GM03348 (cell line): ENCODE data around the gene CSMD2.

Experiments
- DNase-seq: peaks from one replicate; pipeline ENCODE4 v3.0.0; 2012; ENCODE audit warnings: low spot score

CSMD2 gene

DNA sequence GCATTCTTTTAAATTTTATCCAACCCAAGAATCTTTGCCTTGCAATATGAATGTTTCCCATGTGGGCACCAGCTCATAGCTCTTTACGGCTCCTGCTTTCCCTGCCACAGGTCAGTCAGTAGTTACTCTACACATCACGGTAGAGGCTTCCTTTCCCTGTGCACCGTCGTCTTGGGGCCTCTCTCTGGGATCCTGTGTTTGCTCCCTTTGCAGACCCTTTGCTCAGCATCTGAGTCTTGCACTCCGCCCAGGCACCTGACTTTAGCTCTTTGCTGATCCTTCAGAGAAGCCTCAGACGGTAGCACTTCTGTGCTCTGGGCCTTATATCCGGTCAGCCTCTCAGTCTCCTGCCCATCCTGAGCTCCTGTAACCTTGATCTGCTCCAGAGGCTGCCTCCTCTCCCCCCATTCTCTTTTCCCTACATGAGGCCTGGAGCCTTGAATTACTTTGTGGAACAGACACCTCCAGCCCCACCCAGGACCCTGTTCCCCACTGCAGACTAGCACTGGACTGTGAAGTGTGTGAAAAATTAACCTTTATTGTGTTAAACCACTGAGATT is 484.7 kb downstream of the CSMD2 start:
- no peak for DNase-seq

DNA sequence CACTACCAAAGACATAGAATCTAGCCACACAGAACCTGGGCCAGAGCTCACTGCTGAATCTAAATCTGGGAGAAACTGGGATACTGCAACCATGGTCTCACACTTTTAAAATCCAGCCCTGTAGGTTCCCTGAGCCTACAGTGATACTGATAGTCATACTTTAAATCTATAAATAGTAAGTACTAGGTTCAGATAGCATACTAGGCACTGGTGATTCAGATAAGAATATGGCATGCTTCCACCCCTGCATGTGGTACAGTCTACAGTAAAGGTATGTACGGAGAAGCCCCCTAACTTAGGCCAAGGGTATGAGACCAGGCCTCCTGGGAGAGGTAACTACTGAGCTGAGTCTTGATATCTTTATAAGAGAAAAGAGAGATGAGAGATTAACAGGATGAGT is 494.5 kb downstream of the CSMD2 start:
- no peak for DNase-seq

DNA sequence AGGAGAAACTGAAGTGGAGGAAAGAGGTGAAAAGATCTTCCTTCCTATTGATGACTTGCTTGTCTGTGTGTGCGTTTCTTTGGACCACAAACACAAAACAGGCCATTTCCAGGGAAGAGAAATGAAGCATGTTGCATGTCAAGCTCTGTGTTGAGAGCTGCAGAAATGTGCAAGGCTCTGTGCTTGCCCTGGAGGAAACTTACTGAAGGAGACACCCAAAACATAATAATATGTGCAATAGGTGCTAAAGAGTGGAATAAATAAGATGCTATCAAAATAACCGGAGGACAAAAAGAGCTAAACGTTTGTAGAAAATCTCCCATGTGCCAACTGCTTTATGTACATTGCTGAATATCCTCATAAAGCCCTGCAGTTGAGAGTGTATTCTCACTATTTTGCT is 496.3 kb downstream of the CSMD2 start:
- DNase-seq: no peak

DNA sequence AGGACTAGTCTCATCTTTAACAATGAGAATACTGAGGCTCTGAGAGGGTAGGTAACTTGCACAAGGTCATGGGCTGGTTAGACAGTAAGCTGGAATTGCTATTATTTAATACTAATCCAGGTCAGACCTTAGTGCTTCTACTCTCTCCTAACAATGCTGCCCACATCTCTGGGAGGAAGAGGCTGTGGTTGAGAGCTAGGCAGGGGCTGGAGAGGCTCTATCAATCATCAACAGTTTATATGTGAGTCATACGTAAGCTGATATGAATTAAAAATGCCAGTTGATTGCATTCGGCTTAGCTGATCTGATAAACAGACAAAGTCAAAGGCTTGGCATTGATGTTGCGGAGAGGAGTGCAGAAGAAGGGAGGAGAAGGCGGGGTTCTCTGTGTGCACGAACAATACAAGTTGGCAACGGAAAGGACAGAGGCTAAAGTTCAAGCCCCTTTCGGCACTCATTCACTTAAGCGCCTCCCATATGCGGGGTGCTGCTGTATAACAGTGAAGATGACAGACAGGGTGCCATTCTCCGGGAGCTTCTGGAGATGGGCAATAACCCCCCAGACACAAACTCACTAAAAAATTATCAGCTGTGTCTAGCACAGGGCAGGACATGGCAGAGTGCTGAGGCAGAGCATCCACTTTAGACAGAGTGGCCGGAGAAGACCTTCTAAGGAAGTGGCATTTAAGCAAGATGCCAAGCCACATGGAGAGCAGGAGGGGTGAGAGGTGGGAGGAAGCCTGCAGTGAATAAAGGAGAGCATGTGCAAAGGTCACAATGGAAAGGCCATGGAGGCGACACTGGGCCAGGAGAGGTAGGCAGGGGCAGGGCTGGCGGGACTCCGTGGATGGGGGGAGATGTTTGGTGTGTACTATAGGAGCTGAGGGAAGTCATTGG is 497.4 kb downstream of the CSMD2 start:
- no peak for DNase-seq

DNA sequence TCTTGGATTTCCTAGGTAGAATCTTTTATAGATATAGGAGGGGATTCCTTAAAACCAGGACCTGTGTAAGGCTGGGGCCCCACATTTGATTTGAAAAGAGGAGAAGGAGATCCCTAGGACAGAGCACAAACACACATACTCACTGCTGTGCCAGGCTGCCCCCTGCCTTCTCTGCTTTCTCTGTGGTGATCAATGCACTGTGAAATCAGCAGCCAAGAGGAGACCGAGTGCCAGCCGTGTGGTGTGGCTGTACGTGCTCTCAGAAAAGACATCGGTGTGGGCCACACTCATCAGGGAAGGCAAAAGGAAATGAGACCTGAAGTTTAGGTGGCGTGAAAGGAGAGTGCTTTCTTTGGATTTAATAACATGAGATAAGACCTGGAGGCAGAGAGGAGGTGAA is 498.4 kb downstream of the CSMD2 start:
- DNase-seq: no peak

DNA sequence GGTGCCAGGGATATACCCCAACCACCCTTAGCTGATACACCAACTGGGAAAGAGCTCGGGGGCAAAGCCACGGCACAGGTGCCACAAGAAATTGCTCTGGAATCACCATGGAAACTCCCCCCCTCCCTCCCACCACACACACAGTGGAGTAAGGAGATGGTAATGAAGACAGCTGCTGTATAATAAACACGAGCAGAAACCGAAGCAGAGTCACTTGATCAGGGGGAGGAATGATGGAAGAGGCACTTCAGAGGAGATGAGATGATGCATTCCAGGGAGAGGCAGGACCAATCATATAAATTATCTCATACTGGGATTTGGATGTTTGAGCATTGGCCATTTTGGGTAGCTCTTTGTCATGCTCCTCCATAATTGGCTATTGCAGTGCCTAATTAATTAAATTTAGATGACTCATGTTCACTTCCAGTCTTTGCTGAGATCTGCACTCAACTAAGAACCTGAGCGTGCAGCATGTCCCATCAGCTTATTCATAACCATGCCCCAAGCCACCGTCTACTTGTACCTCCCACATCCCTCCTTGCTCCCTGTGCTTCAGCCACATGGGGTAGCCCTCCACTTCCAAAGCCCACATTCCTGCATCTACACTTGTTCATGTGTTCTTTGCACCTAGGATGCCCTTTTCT is 503.1 kb downstream of the CSMD2 start:
- no peak for DNase-seq

DNA sequence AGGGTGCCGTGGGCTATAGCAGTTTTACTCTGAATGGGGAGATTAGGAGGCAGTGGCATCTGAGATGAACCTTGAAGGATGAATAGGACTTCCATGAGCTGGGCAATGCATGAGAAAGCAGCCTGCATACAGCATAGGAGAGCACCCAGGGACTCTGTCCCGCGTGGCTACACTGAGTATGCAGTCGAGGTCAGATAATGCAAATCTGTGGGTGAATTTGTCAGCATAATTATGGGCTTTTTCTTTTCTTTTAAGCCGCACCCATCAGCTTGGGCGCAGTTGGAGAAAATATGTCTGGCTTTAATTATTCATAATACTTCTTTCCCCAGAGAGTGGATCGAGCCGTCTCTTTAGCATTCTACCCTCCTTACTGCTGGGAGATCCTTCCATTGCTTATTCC is 504.1 kb downstream of the CSMD2 start:
- DNase-seq: no peak

DNA sequence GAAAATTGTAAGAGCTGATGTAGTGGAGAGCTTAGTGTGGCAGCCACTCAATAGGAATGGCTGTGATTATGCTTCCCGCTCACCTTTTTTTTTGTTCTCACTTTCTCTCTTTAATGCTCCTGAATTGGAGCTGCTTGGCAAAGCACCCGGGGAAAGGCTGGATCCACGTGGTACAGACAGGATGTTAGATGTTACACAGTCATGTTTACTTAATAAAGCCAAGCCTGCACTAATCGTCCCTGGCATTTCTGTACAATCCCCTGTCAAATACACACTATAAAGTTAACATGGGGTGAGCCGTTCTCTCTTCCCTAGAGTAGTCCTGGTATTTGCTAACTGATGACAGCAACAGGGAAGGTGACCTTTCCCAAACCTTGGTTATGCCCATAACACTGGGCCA is 504.8 kb downstream of the CSMD2 start:
- DNase-seq: no peak

DNA sequence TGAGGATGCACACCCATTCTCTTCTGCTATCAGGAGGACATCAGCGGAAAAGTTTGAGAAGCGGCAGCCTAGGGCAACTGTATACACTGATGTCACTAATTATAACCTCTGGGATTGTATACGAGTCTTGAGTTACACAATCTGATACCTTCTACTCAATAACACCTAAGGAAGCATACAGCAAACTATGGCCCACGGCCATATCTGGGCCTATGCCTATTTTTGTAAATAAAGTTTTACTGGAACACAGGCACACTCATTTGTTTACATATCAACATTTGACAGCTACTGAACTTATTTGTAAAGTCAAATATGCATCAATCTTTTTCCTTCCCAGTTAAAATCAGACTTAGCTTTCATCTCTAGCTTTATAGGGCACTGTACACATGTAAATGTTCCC is 505.4 kb downstream of the CSMD2 start:
- no peak for DNase-seq

DNA sequence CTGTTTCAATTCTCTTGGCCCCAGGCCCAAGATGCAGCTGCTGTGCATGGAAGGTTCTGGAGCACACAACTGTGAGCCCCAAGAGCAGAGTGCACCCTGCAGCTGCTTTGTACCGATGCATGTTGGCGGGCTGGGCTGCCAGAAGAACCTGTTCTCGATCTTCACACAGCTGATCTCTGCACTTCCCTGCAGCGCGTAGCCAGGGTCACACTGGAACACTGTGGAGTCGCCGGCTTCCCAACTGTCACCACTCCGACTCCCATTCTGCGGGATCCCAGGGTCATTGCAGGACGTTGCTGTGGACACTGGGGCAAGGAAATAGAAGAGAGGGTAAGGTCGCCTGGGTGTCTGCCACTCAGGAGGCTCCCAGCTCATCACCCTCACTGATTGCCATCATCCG is 507.2 kb downstream of the CSMD2 start:
- no peak for DNase-seq

DNA sequence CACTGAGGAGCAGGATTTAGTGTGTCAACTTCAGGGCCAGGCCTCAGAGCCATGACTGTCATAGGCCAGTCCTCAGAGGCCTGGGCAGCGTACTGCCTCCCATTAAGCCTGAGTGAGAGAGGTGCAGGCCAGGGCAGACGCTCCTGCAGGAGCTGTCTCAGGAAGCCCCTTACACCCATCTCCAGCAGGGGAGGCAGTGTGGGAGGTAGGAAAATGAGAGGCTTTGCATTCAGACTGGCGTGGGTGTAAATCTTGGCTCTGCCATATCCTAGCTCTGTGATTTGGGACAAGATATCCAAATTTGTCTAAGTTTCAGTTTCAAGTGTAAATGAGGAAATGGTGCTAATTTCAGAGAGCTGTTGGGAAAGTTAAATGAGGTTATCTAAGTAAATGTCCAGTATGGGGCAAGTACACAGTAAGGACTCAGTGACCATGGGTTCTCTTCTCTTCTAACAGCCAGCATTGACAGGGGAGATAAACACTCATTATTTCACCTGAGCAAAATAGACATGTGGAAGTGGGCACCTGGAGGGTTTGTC is 508.5 kb downstream of the CSMD2 start:
- DNase-seq: no peak

DNA sequence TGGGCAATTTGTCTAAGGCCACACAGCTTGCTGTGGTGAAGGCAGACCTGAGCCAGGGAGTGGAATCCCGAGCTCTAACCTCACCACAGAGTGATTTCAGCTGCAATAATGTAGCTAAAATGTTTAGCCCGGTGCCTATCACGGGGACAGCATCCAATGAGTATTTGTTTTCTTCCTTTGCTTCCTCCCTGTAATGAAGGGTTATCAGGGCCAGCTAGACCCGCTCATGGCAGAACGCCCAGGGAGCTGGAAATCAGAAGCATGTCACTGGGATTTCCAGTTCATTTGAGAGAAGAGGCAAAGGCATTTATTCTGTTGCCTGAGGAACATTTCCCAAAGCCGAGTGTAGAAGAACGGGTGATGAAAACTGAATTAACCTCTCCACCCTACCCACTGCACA is 509.5 kb downstream of the CSMD2 start:
- no peak for DNase-seq

DNA sequence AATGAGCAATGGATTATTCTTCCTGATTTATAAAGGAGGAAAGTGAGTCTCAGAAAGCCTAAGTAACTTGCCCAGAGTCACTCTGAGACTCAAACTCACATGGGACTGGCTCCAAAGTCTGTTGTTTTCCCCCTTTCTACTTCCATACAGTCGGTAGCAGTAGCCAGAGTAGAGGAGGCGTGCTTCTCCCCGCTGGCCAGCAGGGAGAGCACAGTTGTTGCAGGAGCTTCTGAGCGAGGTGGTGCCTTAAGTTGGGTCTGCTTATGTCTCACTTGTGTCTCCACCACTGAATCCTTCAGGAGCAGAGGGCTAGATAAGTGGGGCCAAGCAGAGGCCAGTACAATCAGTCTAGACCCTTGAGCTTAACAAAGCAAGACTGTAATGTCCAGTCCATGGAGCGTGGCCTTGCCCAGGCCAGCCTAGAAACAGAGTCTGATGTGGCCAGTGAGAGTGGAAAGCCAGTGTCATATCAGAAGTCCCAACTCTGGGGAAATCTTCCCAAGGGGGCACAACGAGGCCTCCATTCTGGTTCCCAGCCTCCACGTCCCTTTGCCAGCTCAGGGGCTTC is 510.7 kb downstream of the CSMD2 start:
- peak; percentile 70 for DNase-seq

DNA sequence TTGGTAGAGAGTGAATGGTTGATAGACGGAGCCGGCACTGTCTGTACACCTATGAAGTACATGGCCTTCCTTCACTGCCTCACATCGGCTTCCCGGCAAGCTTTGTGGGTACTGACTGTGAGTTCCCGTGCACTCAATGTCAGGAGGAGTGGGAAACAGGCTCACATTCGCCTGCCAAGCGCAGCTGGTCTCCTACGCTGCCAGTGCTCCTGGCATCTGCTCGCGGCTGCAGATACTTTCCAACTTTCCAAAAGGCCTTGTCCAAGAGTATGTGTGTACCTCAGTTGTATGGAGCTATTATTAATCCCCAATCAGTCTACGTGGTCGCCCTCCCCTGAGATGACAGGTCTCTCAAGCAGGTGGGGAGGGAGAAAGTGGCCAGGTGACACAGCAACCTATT is 511.8 kb downstream of the CSMD2 start:
- DNase-seq: no peak

DNA sequence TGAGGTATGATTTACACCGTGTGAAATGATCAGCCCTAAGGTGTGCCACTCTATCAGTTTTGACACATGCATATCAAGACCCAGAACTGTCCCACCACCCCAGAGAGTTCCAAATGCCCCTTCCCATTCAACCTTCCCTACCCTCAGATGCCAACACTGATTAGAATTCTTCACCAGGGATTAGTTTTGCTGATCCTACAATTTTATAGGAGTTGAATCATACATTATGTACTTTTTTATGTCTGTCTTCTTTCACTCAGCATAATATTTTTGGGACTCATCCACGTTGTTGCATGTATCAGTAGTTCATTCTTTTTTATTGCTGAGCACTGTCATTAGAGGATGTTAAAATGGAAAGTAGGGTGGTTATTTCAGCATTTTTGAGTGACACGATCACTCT is 514.3 kb downstream of the CSMD2 start:
- DNase-seq: no peak

DNA sequence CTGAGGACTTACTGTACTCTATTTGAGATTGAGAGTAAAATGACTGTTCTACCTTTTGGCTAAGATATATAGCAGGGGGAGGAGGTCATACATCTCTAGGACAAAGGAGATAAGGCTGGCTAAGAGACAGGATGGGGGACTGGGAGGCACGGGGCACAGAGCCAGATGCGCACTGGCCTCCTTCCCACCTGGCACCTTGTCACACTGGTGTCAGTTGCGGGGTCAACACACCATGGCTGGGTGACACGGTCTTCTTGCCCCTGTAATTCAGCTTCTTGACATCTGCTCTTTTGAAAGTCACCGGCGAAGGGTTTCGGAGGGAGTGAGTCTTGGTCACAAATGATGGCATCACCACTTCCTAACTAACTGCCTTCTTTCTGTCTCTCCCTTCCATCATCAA is 515.3 kb downstream of the CSMD2 start:
- DNase-seq: no peak

DNA sequence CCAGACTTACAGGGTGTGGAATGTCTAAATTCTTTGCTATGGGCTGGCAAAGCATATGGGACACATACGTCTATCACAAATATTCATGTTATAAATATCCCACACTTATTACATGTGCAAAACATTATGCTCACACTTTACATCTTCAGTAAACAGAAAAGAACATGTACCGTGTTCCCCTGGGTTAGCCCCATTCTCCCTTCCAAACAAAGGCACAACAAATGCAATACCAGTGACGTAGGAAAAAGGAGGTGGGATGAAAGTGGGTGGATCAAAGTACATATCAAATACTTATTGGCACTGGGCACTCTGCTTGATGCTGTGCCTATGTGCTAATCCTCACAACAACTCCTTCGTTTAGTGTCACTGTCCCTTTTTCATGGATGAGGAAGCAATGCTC is 521.8 kb downstream of the CSMD2 start:
- DNase-seq: no peak

DNA sequence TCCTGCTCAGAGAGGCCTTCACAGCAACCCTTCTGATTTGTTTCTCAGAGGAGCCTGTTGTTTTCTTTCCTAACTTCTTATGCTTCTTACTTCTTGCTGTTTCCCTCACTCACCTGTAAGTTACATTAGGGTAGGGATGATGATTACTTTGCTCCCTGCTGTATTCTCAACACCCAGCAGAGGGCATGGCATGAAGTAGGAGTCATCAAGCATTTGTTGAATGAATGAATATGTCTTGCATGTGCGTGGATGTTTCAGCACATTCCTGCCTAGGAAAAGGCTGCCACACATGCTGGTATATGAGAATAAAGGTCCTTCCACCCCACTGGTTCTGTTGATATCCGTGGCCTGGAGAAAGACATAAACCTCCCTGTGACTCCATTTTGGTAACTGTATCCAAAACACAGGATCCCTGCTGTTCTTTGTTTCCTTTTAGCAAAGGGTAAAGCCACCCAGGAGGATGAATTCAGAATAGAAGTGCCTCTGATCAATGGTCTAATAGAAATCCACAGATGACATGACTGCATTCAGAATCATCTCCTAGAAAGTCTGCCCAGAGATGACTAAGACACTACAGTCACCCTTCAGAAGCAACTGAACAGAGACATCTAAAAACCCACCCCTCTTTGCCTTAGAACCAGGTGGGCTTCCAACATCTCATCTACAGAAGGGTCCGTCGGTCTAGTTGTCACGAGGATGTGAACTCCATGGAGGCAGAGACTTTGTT is 523.8 kb downstream of the CSMD2 start:
- peak; percentile 58 for DNase-seq

DNA sequence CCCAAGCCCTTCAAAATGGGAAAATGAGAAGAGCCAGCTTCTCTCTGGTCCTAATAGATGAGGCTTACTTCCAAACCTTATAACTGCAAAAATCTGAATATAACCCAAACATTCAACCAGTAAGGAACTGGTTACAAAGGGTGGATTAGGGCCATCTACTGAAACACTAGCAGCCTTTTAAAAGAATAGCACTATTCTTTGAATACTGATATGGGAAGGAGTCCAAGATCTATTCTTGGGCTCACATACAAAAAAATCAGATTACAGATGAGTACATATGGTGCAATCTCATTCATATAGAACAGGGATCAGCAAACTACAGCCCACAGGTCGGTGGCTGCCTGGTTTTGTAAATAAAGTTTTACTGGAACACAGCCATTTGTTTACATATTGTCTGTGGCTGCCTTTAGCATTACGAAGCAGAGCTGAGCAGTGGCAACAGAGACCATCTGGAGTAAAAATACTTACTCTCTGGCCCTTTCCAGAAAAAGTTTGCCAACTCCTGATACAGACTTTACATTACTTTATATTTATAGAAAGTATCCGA is 524.8 kb downstream of the CSMD2 start:
- no peak for DNase-seq

DNA sequence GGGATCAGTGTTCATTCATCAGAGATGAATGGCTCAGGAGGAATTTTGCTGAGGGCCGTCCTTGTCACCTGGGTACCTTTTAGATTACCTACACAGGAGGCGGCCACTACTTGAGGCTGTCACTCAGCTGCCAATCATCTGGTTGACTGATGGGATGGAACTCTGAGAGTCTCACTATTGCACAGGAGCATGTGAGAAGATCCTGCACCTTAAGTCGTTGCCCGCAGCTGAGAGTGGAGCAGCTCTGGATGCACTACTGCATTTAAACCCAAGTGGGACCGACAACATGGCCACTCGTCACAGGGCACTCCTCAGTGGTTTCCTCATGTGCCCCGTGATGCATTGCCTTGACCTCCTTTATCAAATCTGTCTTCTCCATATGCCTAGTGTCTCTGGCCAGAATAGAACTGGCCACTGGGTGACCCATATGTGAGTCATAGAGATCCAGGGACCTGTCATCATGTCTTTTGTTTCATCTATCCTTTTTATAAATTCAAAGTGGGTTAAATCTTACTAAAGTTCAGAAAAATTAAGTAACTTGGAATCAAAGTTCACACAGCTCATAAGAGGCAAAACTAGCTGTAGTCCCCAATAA is 527.1 kb downstream of the CSMD2 start:
- no peak for DNase-seq

DNA sequence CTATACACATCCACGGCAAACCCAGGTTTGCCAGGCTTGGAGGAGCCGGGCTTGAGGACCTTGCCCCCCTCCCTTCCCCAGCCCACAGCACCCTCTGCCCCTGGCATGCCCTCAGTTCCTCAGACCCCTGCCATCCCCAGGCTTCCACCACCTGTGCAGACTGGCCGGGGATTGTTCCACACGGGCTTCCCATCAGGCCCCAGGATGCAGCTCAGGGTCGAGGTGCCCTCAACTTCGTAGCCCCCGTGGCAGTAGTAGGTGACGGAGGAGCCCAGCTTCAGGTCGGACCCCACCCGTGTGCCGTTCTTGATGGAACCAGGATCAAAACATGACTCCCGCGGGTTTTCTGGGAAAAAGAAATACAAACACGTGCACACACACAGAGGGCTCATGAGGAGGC is 528.8 kb downstream of the CSMD2 start:
- DNase-seq: no peak
